Neuron (in vitro differentiated cells): ENCODE data around the gene STARD8.
"Not testable (repeated sequence)": the region's sequence is repeated elsewhere in the genome, so short reads cannot be mapped to it uniquely, and the experiment has no call there.

ENCODE experiments used
- H2AFZ ChIP-seq: one replicate; pipeline ENCODE4 v1.6.1; 2013; ENCODE audit warnings: low read depth, mild to moderate bottlenecking, inconsistent platforms, low read length, moderate library complexity
- H3K27me3 ChIP-seq: one replicate; pipeline ENCODE4 v1.6.1; 2013; ENCODE audit warnings: low read length; ENCODE audit not compliant: insufficient read depth
- H3K36me3 ChIP-seq: one replicate; pipeline ENCODE4 v1.6.1; 2013; ENCODE audit warnings: low read length; ENCODE audit not compliant: insufficient read depth
- H3K4me1 ChIP-seq: one replicate; pipeline ENCODE4 v1.6.1; 2013; ENCODE audit warnings: low read length; ENCODE audit not compliant: insufficient read depth
- H3K4me3 ChIP-seq: 2 replicates; pipeline ENCODE4 v1.5.1; 2013; ENCODE audit warnings: mild to moderate bottlenecking, low read length, moderate library complexity
- H3K9me3 ChIP-seq: one replicate; pipeline ENCODE4 v1.6.1; 2013; ENCODE audit warnings: low read length

The STARD8 gene

DNA sequence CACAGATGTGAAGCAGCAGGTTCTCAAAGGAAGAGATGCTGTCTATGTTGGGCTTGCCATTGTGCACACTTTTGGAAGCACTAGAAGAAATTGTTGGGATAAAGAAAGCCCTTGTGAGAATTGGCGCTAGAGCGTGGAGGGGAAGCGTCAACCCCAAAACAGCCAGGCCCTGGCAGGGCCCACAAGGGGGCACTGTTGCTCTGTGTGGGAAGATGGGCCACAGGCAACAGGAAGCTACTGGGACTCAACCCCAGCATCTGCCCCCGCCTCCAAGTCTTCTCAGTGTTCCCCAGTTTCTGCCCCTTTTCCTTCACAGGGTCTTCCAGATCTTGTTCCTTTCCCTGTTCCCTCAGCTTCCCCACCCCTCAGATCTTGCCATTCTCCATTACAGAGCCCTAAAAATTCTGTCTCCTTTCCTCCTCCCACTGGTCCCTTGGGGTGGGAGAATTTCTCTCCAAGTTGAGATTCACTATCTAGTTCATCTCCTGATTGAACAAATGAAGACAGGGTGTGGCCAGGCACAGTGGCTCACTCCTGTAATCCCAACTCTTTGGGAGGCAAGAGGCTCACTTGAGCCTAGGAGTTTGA, 85.5 kb downstream of the STARD8 start:
- no peak overlapping the region for H2AFZ ChIP-seq
- no peaks in the 10 kb centered on the region for H3K9me3 ChIP-seq
- no peaks in the 10 kb centered on the region for H3K36me3 ChIP-seq
- no peaks in the 10 kb centered on the region for H3K4me1 ChIP-seq
- H3K4me3 ChIP-seq: no peak overlapping the region
- no peaks in the 10 kb centered on the region for H3K27me3 ChIP-seq

DNA sequence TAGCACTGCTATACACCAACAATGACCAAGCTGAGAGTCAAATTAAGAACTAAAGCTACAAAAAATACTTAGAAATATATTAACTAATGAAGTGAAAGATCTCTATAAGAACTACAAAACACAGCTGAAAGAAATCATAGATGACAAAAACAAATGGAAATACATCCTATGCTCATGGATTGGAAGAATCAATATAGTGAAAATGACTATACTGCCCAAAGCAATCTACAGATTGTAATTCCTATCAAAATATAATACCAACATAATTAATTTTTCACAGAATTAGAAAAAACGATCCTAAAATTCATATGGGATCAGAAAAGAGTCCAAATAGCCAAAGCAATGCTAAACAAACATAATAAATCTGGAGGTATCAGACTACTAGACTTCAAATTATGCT, 87.8 kb downstream of the STARD8 start:
- Histone ChIP-seq H3K4me1 (no peaks in the 10 kb centered on the region), H3K4me3 (no peak overlapping the region), H3K36me3 (no peaks in the 10 kb centered on the region), H2AFZ (no peak overlapping the region), H3K9me3 (no peaks in the 10 kb centered on the region), H3K27me3 (no peaks in the 10 kb centered on the region)

DNA sequence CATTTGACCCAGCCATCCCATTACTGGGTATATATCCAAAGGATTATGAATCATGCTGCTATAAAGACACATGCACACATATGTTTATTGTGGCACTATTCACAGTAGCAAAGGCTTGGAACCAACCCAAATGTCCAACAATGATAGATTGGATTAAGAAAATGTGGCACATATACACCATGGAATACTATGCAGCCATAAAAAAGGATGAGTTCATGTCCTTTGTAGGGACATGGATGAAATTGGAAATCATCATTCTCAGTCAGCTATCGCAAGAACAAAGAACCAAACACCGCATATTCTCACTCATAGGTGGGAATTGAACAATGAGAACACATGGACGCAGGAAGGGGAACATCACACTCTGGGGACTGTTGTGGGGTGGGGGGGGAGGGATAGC, 94.4 kb downstream of the STARD8 start:
- H3K9me3 ChIP-seq, H3K36me3 ChIP-seq, H2AFZ ChIP-seq, H3K4me3 ChIP-seq, H3K4me1 ChIP-seq, H3K27me3 ChIP-seq: not testable (repeated sequence)

DNA sequence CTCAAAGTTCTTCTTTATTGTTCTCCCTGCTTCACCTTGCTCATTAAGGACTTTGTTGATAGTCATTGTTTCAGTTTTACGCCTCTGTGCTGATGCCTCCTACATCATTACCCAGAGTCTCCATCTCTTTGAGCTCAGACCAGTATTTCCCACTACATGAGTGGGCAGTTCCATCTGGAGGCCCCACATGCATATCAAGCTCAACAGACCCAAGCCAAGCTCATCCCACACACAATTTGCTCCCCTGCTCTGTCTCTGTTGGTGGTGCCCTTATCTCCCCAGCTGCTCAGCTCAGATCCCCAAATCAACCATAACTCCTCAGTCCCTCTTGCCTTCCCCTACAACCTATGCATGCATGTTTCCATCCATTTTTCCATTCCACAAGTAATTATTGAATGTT, 96.3 kb downstream of the STARD8 start:
- no peak overlapping the region for H3K4me3 ChIP-seq
- no peaks in the 10 kb centered on the region for H3K4me1 ChIP-seq
- H3K27me3 ChIP-seq: no peaks in the 10 kb centered on the region
- no peaks in the 10 kb centered on the region for H3K36me3 ChIP-seq
- H3K9me3 ChIP-seq: no peaks in the 10 kb centered on the region
- H2AFZ ChIP-seq: no peak overlapping the region

DNA sequence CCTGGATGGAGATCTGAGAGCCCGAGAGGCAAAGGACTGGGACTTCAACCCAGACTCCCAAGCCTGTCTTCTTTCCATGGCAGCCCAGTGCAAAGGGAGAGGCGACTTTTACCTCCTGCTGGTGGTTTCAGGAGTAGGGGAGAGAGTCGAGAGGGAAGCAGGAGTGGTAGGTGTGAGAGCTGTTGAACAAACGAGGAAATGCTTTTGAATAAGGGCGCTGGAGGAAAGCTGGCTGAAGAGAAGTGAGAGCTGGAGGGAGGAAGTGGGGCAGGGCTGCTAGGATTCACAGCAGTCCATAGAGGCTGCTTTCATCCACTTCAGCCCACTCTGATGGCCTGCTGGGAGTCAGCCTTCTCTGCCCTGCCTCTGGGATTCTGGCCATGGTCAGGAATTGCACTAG, 99.5 kb downstream of the STARD8 start:
- no peak overlapping the region for H3K4me3 ChIP-seq
- no peak overlapping the region for H2AFZ ChIP-seq
- H3K36me3 ChIP-seq: no peaks in the 10 kb centered on the region
- no peaks in the 10 kb centered on the region for H3K4me1 ChIP-seq
- H3K27me3 ChIP-seq: no peaks in the 10 kb centered on the region
- H3K9me3 ChIP-seq: no peaks in the 10 kb centered on the region

DNA sequence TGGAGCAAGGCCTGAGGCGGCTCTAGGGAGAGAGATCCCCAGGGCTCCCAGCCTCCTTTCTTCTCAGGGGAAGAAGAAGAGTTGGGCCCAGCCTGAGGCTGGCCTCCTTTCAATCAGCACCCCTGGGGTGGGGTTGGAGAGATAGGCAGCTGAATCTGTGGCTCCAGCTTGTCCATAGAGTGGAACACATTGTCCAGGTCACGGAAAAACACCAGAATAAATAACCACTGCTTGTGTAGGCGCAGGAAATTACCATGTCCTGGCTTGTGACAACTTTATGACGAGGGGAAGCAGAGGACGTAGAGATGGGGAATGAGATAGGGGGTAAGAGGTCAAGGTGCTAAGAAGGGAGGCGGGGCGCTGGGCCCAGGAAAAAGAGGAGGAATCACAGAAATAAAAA, 100.6 kb downstream of the STARD8 start:
- H3K4me1 ChIP-seq: no peaks in the 10 kb centered on the region
- H3K4me3 ChIP-seq: no peak overlapping the region
- H3K36me3 ChIP-seq: no peaks in the 10 kb centered on the region
- H3K9me3 ChIP-seq: no peaks in the 10 kb centered on the region
- H3K27me3 ChIP-seq: no peaks in the 10 kb centered on the region
- no peak overlapping the region for H2AFZ ChIP-seq

DNA sequence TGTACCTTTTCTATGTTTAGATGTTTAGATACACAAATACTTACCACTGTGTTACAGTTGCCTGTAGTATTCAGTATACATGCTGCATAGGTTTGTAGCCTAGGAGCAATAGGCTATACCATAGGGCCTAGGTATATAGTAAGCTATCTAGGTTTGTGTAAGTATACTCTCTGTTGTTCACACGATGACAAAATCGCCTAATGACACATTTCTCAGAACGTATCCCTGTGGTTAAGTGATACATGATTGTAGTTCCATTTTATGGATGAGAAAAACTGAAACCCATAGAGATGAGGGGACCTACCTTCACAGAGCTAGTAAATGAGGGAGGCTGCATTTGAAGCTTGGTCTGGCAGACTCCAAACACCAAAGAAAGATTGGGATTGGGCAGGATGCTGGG, 102.0 kb downstream of the STARD8 start:
- Histone ChIP-seq H3K9me3 (no peaks in the 10 kb centered on the region), H3K27me3 (no peaks in the 10 kb centered on the region), H2AFZ (no peak overlapping the region), H3K4me1 (no peaks in the 10 kb centered on the region), H3K36me3 (no peaks in the 10 kb centered on the region), H3K4me3 (no peak overlapping the region)

DNA sequence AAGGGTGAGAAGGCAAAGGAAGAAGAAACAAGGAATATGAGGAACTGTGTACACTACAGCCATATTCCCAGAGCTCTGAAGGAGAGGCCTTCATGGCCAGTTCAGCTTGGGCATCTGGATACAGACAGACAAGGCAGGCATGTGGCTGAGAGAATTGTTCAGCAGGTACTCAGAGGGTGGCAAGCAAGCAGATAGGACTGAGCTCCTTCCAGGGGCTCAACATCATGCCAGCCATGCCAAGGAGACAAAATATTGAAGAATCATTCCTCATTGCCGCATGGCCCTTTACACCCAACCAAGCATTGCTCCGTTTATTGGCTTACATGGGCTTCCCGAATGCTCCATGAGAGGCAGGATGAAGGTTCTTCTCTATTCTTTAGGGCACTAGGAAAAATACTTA, 102.8 kb downstream of the STARD8 start:
- H3K27me3 ChIP-seq: no peaks in the 10 kb centered on the region
- H3K4me1 ChIP-seq: no peaks in the 10 kb centered on the region
- H3K36me3 ChIP-seq: no peaks in the 10 kb centered on the region
- no peaks in the 10 kb centered on the region for H3K9me3 ChIP-seq
- no peak overlapping the region for H3K4me3 ChIP-seq
- no peak overlapping the region for H2AFZ ChIP-seq

DNA sequence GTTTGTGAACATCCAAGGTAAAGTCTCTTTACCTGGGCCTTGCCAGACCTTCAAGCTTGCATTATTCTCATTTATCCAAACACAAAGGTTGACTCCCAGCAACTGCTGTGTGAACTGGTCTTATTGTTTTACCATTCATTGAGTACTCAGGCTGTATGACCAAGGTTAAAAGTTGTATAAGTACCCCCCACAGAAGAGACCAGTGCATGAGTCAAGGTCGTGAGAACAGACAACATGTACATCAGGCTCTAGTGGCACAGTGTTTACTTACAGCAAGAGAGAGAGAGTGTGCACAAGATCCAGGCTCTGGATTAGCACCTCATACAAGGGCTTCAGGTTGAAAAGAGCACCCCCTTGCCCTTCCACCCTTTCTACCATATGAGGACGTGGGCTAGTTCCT, 103.9 kb downstream of the STARD8 start:
- H3K36me3 ChIP-seq: no peaks in the 10 kb centered on the region
- H3K4me3 ChIP-seq: no peak overlapping the region
- no peaks in the 10 kb centered on the region for H3K9me3 ChIP-seq
- H2AFZ ChIP-seq: no peak overlapping the region
- no peaks in the 10 kb centered on the region for H3K4me1 ChIP-seq
- no peaks in the 10 kb centered on the region for H3K27me3 ChIP-seq

DNA sequence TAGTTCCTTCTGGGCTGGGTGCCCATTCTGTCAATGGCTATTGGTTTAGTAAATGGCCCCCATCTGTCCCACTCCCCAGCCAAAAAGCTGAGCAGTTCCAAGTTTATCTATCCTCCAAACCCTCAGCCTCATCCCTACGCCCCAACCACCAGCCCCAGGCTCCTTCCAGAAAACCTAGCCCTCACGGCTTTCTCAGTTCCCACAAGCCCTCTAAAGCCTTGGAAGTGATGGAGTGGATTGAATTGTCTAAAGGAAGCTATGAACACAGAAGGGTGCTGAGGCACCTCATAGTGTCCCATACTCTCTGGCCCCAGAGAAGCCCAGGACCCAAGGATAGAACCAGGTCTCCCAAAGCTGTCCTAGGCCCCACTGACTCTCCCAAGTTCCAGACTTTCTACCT, 105.8 kb downstream of the STARD8 start:
- Histone ChIP-seq H2AFZ (no peak overlapping the region), H3K27me3 (no peaks in the 10 kb centered on the region), H3K4me3 (no peak overlapping the region), H3K36me3 (no peaks in the 10 kb centered on the region), H3K9me3 (no peaks in the 10 kb centered on the region), H3K4me1 (no peaks in the 10 kb centered on the region)

DNA sequence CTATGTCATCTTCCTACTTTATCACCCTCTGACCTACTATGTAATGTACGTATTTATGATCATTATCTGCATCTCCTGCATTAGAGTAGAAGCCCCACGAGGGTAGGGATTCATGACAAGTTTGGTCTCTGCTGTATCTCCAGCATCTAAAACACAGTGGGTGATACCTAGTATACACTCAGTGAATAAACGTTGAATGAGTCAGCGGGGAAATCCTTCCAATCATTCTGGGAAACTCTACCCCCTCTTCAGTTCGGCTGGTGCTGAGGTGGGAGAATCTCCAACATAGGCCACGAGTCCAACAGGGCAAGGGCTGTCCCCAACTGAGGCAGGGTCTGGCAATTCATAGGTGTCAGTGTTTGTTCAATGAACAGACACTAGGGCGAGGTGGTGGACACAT, 106.9 kb downstream of the STARD8 start:
- H2AFZ ChIP-seq: no peak overlapping the region

DNA sequence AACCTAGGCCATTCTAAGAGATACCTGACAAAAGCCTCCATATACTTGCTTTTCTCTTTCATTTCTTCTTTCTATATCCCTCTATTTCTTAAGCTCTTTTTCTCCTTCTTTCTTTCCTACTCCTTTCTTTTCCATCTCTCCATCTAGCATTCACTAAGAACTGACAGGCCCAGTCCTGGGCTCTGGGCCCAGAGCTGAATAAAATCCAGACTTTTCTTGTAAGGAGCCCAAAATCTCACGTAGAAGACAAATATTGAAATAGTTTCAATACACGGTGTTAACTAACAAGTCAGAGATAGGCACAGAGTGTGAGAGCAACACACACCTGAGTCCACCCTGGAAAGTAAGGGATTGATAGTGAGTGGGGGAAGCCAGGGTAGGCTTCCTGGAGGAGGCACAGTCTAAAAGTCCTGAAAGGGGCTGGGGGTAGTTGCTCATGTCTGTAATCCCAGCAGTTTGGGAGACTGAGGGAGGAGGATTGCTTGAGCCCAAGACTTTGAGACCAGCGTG, 108.2 kb downstream of the STARD8 start:
- no peaks in the 10 kb centered on the region for H3K36me3 ChIP-seq
- no peaks in the 10 kb centered on the region for H3K9me3 ChIP-seq
- no peaks in the 10 kb centered on the region for H3K4me1 ChIP-seq
- H3K4me3 ChIP-seq: no peak overlapping the region
- no peak overlapping the region for H2AFZ ChIP-seq
- no peaks in the 10 kb centered on the region for H3K27me3 ChIP-seq

More for the DNA sequence above, 106.9 kb downstream of the STARD8 start:
- H3K4me3 ChIP-seq: no peak overlapping the region
- no peaks in the 10 kb centered on the region for H3K9me3 ChIP-seq
- no peaks in the 10 kb centered on the region for H3K4me1 ChIP-seq
- H3K27me3 ChIP-seq: no peaks in the 10 kb centered on the region
- no peaks in the 10 kb centered on the region for H3K36me3 ChIP-seq

DNA sequence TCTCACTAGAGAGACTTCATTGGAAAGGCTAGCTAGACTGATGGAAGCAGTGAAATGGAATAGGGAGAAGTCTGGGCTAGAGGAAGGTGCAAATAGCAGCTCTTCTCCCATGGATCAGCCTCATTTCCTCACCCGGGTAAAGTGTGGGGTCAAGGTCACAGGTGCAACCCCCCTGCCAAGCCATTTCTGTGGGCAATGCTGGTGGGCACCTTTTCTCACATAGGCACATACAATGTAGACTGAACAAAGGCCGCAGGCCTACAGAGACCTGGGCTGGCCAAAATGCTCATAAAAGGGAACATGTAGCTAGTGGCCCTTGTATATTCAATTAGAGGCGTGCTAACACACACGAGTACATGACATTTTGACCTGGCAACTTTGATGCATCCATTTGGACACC, 109.9 kb downstream of the STARD8 start:
- no peaks in the 10 kb centered on the region for H3K36me3 ChIP-seq
- H2AFZ ChIP-seq: no peak overlapping the region
- no peaks in the 10 kb centered on the region for H3K9me3 ChIP-seq
- H3K4me1 ChIP-seq: no peaks in the 10 kb centered on the region
- H3K27me3 ChIP-seq: no peaks in the 10 kb centered on the region
- H3K4me3 ChIP-seq: no peak overlapping the region

DNA sequence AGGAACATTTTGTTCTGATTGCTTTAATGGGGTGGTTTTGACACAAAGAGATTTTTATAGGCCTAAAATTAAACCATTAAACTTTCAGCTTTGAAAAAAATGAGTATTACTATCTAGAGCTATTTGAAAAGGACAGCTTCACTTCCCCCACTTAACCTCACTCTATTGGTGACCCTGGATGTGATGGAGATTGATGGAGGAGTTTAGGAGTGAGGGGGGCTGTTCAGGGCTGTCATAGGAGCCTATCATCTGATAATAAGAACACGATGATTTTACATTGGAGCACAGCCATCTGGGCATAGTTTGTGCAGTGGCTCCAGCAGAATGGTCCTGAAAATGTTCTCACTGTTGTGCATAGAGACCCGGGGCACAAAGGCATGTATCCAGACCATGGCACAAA, 110.3 kb downstream of the STARD8 start:
- H3K4me3 ChIP-seq: no peak overlapping the region
- no peaks in the 10 kb centered on the region for H3K36me3 ChIP-seq
- no peaks in the 10 kb centered on the region for H3K4me1 ChIP-seq
- no peaks in the 10 kb centered on the region for H3K9me3 ChIP-seq
- H3K27me3 ChIP-seq: no peaks in the 10 kb centered on the region
- no peak overlapping the region for H2AFZ ChIP-seq
